Muscle of leg (tissue), 11 donors: ENCODE results near the gene CLEC4A. TPM values are rescaled to one million over a fixed set of nuclear protein-coding genes. Genes with fewer than 3 reads are reported as not detected.
"Not testable (repeated sequence)": the region's sequence is repeated elsewhere in the genome, so short reads cannot be mapped to it uniquely, and the experiment has no call there.

Experiments
- DNase-seq: peaks from one replicate; pipeline ENCODE4 v3.0.0; 2013
- H3K27ac ChIP-seq: one replicate; pipeline ENCODE4 v1.5.1; 2013; ENCODE audit warnings: mild to moderate bottlenecking, low read length, control low read depth
- H3K27me3 ChIP-seq: one replicate; pipeline ENCODE4 v1.6.1; 2013; ENCODE audit warnings: low read length; ENCODE audit not compliant: control insufficient read depth, insufficient read depth
- H3K36me3 ChIP-seq: one replicate; pipeline ENCODE4 v1.6.1; 2013; ENCODE audit warnings: low read length; ENCODE audit not compliant: control insufficient read depth, insufficient read depth
- H3K4me1 ChIP-seq: one replicate; pipeline ENCODE4 v1.6.1; 2013; ENCODE audit warnings: low read length; ENCODE audit not compliant: control insufficient read depth, insufficient read depth
- H3K4me3 ChIP-seq: one replicate; pipeline ENCODE4 v1.5.1; 2013; ENCODE audit warnings: low read length, control low read depth
- H3K9me3 ChIP-seq: replicated peaks from 2 replicates; pipeline ENCODE4 v1.6.1; 2013; ENCODE audit warnings: low read depth, low read length; ENCODE audit not compliant: control insufficient read depth
- WGBS: methylation state at CpG from one replicate; pipeline ENCODE4 v1.1.5; 2013; ENCODE audit warnings: missing lambda C conversion rate; ENCODE audit not compliant: insufficient coverage; 5-methylcytosine and 5-hydroxymethylcytosine counted together
- polyA plus RNA-seq, 8 donors: library from polyadenylated mRNA; unstranded; fragments of 120-200 nt; gene quantifications; one replicate each; pipeline versions ENCODE4 v1.2.1 to v1.2.3, GENCODE V29; 2013; ENCODE audit warnings: inconsistent platforms in 1 of 8, low replicate concordance in 1 of 8; ENCODE audit not compliant: insufficient read length in 8 of 8, insufficient read depth in 1 of 8
- total RNA-seq: library from RNA; stranded (reverse); fragments of 120-200 nt; gene quantifications from one replicate; pipeline ENCODE4 v1.2.4, GENCODE V29; 2013

CLEC4A gene
- total and polyA plus RNA-seq, 9 donors: 0.16 to 3.6 (median 1.8) TPM

GRCh38 chr12:8127138-8127537 is 3.7 kb downstream of the CLEC4A start:
- peaks cover 2% of the 10 kb centered on the region for H3K36me3 ChIP-seq
- no peaks in the 10 kb centered on the region for H3K9me3 ChIP-seq
- no peak overlapping the region for H3K27ac ChIP-seq
- H3K27me3 ChIP-seq: no peaks in the 10 kb centered on the region
- no peak for DNase-seq
- H3K4me3 ChIP-seq: no peak overlapping the region
- 62% methylated on average over 4 of the region's 4 CpGs for WGBS
- no peaks in the 10 kb centered on the region for H3K4me1 ChIP-seq

- WGBS: 88% methylated on average over 14 of the region's 18 CpGs
- not testable (repeated sequence) for DNase-seq, H3K36me3 ChIP-seq
Measured at GRCh38 chr12:8133636-8134397, 10.4 kb downstream of the CLEC4A start.

GRCh38 chr12:8134398-8134930 is 11.0 kb downstream of the CLEC4A start:
- H3K9me3 ChIP-seq, H3K4me1 ChIP-seq, H3K27ac ChIP-seq, DNase-seq, H3K4me3 ChIP-seq, H3K36me3 ChIP-seq, H3K27me3 ChIP-seq: not testable (repeated sequence)
- WGBS: 87% methylated on average over 11 of the region's 23 CpGs

More at GRCh38 chr12:8133636-8134397, 10.4 kb downstream of the CLEC4A start:
- not testable (repeated sequence) for H3K27ac ChIP-seq, H3K27me3 ChIP-seq, H3K9me3 ChIP-seq, H3K4me3 ChIP-seq, H3K4me1 ChIP-seq

GRCh38 chr12:8141647-8142046 is 18.2 kb downstream of the CLEC4A start:
- peaks cover 11% of the 10 kb centered on the region for H3K4me1 ChIP-seq
- H3K9me3 ChIP-seq, H3K4me3 ChIP-seq, H3K36me3 ChIP-seq, DNase-seq, H3K27ac ChIP-seq, H3K27me3 ChIP-seq: not testable (repeated sequence)
- WGBS: 90% methylated on average over 6 of the region's 8 CpGs

- Histone ChIP-seq H3K9me3 (peaks cover 2% of the 10 kb centered on the region), H3K27me3 (no peaks in the 10 kb centered on the region), H3K36me3 (no peaks in the 10 kb centered on the region), H3K4me1 (peaks cover 11% of the 10 kb centered on the region), H3K4me3 (no peak overlapping the region), H3K27ac (no peak overlapping the region)
- no peak for DNase-seq
Measured at GRCh38 chr12:8143261-8143660, 19.8 kb downstream of the CLEC4A start.

- peak; percentile 50 for DNase-seq
- Histone ChIP-seq H3K4me1 (peaks cover 11% of the 10 kb centered on the region), H3K27me3 (no peaks in the 10 kb centered on the region), H3K9me3 (peaks cover 2% of the 10 kb centered on the region), H3K4me3 (no peak overlapping the region), H3K27ac (no peak overlapping the region), H3K36me3 (no peaks in the 10 kb centered on the region)
- 46% methylated on average over 19 of the region's 19 CpGs for WGBS
Measured at GRCh38 chr12:8145754-8146441, 22.5 kb downstream of the CLEC4A start.

GRCh38 chr12:8146442-8146771 is 23.0 kb downstream of the CLEC4A start:
- 80% methylated on average over 1 of the region's 4 CpGs for WGBS
- H3K27me3 ChIP-seq: no peaks in the 10 kb centered on the region
- no peak overlapping the region for H3K4me3 ChIP-seq
- peaks cover 11% of the 10 kb centered on the region for H3K4me1 ChIP-seq
- no peaks in the 10 kb centered on the region for H3K36me3 ChIP-seq
- no peak for DNase-seq
- no peak overlapping the region for H3K27ac ChIP-seq
- H3K9me3 ChIP-seq: peaks cover 2% of the 10 kb centered on the region

GRCh38 chr12:8154526-8154925 is 31.1 kb downstream of the CLEC4A start:
- no peak overlapping the region for H3K4me3 ChIP-seq
- no peaks in the 10 kb centered on the region for H3K9me3 ChIP-seq
- no peak overlapping the region for H3K27ac ChIP-seq
- H3K27me3 ChIP-seq: no peaks in the 10 kb centered on the region
- no peaks in the 10 kb centered on the region for H3K36me3 ChIP-seq
- DNase-seq: no peak
- H3K4me1 ChIP-seq: no peaks in the 10 kb centered on the region

GRCh38 chr12:8156416-8156815 is 33.0 kb downstream of the CLEC4A start:
- Histone ChIP-seq H3K27ac (no peak overlapping the region), H3K9me3 (no peaks in the 10 kb centered on the region), H3K4me3 (no peak overlapping the region), H3K27me3 (no peaks in the 10 kb centered on the region), H3K36me3 (no peaks in the 10 kb centered on the region), H3K4me1 (no peaks in the 10 kb centered on the region)
- DNase-seq: no peak
- WGBS: no CpG with 5 or more reads among the region's 2 CpGs

- DNase-seq: peak; percentile 49
- H3K27ac ChIP-seq: no peak within 1 kb of the TSS
- H3K4me3 ChIP-seq: no peak within 1 kb of the TSS
- no peaks in the 10 kb centered on the region for H3K36me3 ChIP-seq
- no peaks in the 10 kb centered on the region for H3K4me1 ChIP-seq
- H3K9me3 ChIP-seq: no peaks in the 10 kb centered on the region
- H3K27me3 ChIP-seq: no peaks in the 10 kb centered on the region
- 60% methylated on average over 1 of the region's 3 CpGs for WGBS
Measured at GRCh38 chr12:8156845-8157244, 33.4 kb downstream of the CLEC4A start, which contains the start of gene ZNF705A. ZNF705A (plus strand) TSS chr12:8157015; CDS start chr12:8172626, 15,611 bp downstream.
